Smooth muscle cell (in vitro differentiated cells): ENCODE measurements around the gene CCDC13. TPM values are rescaled to one million over a fixed set of nuclear protein-coding genes. Genes with fewer than 3 reads are reported as not detected.

Source experiments
- DNase-seq: peaks from one replicate; lab custom pipeline; 2025; ENCODE audit not compliant: unreplicated experiment; lab: John Stamatoyannopoulos, UW
- H2AFZ ChIP-seq: fragments of 200-600 bp; sonication (generic); 2 replicates; pipeline ENCODE4 v1.6.0; 2016; ENCODE audit warnings: antibody characterized with exemption, low read depth, mild to moderate bottlenecking
- H3F3A ChIP-seq: fragments of 200-600 bp; sonication (generic); 2 replicates; pipeline ENCODE4 v1.6.0; 2017; ENCODE audit warnings: antibody characterized with exemption, low read depth
- H3K27ac ChIP-seq: fragments of 200-600 bp; sonication (generic); 2 replicates; pipeline ENCODE4 v1.5.1; 2016; ENCODE audit warnings: low read depth, mild to moderate bottlenecking
- H3K27me3 ChIP-seq: fragments of 200-600 bp; sonication (generic); 2 replicates; pipeline ENCODE4 v1.6.1; 2016; ENCODE audit warnings: low read depth, mild to moderate bottlenecking
- H3K36me3 ChIP-seq: fragments of 200-600 bp; sonication (generic); 2 replicates; pipeline ENCODE4 v1.5.1; 2016; ENCODE audit warnings: low read depth
- H3K4me1 ChIP-seq: fragments of 200-600 bp; sonication (generic); 2 replicates; pipeline ENCODE4 v1.5.1; 2016; ENCODE audit warnings: low read depth
- H3K4me2 ChIP-seq: fragments of 200-600 bp; sonication (generic); 2 replicates; pipeline ENCODE4 v1.6.0; 2016; ENCODE audit warnings: mild to moderate bottlenecking
- H3K4me3 ChIP-seq: fragments of 200-600 bp; sonication (generic); 2 replicates; pipeline ENCODE4 v1.5.1; 2016; ENCODE audit warnings: mild to moderate bottlenecking
- H3K79me2 ChIP-seq: fragments of 200-600 bp; sonication (generic); 2 replicates; pipeline ENCODE4 v1.6.0; 2016; ENCODE audit warnings: low read depth, mild to moderate bottlenecking
- H3K9ac ChIP-seq: fragments of 200-600 bp; sonication (generic); 2 replicates; pipeline ENCODE4 v1.6.0; 2016; ENCODE audit warnings: low read depth
- H3K9me3 ChIP-seq: fragments of 200-600 bp; sonication (generic); replicated peaks from 2 replicates; pipeline ENCODE4 v1.5.1; 2016; ENCODE audit warnings: low read depth
- H4K20me1 ChIP-seq: fragments of 200-600 bp; sonication (generic); 2 replicates; pipeline ENCODE4 v1.6.0; 2016; ENCODE audit warnings: low read depth
- WGBS: methylation state at CpG from one replicate; pipeline ENCODE4 v1.1.7; 2016; ENCODE audit warnings: low lambda C conversion rate; 5-methylcytosine and 5-hydroxymethylcytosine counted together
- polyA plus RNA-seq: library from polyadenylated mRNA; unstranded; fragments of >200 nt; fragmentation: Nextera tagmentation; extraction: Ambion mirVana; gene quantifications from 2 replicates; pipeline ENCODE4 v1.2.1, GENCODE V29; 2016
- total RNA-seq: library from RNA; depleted of rRNA; stranded (reverse); fragments of >200 nt; gene quantifications from 2 replicates; pipeline ENCODE4 v1.2.3, GENCODE V29; 2014
- TF ChIP-seq, protein P1 (sequence below): fragments of 200-600 bp; sonication (generic); IDR thresholded peaks from 2 replicates; pipeline ENCODE4 v1.5.1; 2017; ENCODE audit warnings: borderline replicate concordance, mild to moderate bottlenecking, antibody characterized with exemption; ENCODE audit not compliant: insufficient read depth, poor library complexity, severe bottlenecking

CCDC13 gene
- total and polyA plus RNA-seq, 2 experiments from 2014 or later = not detected

DNA sequence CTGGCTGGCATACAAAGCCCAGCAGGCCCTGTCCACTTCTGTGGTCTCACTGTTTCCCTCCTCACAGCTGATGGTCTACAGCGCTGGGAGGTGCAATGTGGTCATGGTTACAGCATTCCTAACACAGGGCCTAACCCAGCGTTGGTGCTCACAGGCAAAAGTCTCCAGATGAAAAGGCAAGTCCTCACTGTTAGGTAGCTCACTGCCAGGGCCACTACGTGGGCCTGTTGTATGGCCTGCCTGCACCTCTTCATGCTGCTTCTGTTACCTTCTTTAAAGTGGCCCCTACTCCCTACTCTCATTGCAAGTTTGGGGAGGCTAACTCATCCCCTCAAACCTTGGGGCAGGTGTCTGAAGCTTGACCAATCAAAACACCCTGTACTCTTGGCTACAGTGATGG is 31.3 kb downstream of the CCDC13 start:
- Histone ChIP-seq H3K27ac (no peak overlapping the region), H3K36me3 (no peaks in the 10 kb centered on the region), H2AFZ (no peak overlapping the region), H3K4me1 (peaks cover 3% of the 10 kb centered on the region), H3K79me2 (no peaks in the 10 kb centered on the region), H3K4me2 (no peak overlapping the region), H3K4me3 (no peak overlapping the region), H3F3A (no peaks in the 10 kb centered on the region), H3K9me3 (no peaks in the 10 kb centered on the region), H3K9ac (no peak overlapping the region), H3K27me3 (no peaks in the 10 kb centered on the region), H4K20me1 (no peaks in the 10 kb centered on the region)
- 91% methylated on average over 3 of the region's 3 CpGs for WGBS
- no peak for DNase-seq
- TF ChIP-seq, protein P1, sequence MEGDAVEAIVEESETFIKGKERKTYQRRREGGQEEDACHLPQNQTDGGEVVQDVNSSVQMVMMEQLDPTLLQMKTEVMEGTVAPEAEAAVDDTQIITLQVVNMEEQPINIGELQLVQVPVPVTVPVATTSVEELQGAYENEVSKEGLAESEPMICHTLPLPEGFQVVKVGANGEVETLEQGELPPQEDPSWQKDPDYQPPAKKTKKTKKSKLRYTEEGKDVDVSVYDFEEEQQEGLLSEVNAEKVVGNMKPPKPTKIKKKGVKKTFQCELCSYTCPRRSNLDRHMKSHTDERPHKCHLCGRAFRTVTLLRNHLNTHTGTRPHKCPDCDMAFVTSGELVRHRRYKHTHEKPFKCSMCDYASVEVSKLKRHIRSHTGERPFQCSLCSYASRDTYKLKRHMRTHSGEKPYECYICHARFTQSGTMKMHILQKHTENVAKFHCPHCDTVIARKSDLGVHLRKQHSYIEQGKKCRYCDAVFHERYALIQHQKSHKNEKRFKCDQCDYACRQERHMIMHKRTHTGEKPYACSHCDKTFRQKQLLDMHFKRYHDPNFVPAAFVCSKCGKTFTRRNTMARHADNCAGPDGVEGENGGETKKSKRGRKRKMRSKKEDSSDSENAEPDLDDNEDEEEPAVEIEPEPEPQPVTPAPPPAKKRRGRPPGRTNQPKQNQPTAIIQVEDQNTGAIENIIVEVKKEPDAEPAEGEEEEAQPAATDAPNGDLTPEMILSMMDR = no peak

DNA sequence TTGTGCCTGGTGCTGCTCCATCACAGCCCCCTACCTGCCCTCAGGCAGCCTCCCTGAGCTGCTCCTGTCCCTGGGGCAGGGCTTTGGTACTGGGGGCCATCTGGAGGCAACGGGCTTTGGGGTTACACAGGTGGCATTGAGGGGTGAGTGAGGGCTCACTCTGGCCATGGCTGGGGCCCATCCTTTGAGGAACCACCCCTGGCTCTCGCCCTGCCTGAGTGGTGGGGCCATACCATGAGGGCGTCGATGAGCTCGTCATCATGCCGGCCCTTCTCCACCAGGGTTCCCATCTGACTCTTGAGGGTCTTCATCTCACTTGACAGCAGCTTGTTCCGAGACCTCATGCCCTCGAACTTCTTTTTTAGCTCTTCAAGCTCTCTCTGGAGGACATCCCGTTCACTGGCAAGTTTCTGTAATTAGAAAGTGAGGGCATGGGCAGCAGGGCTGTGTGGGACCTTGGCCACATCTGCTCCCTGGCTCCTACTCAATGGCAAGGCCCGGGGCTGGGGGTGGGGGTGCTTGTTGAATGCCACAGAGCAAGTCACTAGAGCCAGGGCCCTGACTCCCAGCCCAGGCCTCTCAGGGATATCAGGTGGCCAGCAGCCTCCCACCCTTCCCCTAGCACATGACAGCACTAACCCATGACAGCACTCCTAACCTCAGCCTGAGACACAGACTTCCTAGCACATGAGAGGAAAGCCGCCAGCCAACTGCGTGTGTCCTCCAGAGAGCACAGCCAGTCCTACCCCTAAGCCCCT is 33.5 kb downstream of the CCDC13 start:
- H3K9ac ChIP-seq = no peak overlapping the region
- no peaks in the 10 kb centered on the region for H3F3A ChIP-seq
- H3K4me3 ChIP-seq = no peak overlapping the region
- TF ChIP-seq, protein P1 = no peak
- no peaks in the 10 kb centered on the region for H3K4me1 ChIP-seq
- H3K27ac ChIP-seq = no peak overlapping the region
- no peaks in the 10 kb centered on the region for H3K79me2 ChIP-seq
- no peaks in the 10 kb centered on the region for H3K9me3 ChIP-seq
- H2AFZ ChIP-seq = no peak overlapping the region
- no peaks in the 10 kb centered on the region for H3K36me3 ChIP-seq
- H3K4me2 ChIP-seq = no peak overlapping the region
- WGBS = 93% methylated on average over 12 of the region's 12 CpGs
- no peak for DNase-seq
- no peaks in the 10 kb centered on the region for H3K27me3 ChIP-seq
- no peaks in the 10 kb centered on the region for H4K20me1 ChIP-seq

DNA sequence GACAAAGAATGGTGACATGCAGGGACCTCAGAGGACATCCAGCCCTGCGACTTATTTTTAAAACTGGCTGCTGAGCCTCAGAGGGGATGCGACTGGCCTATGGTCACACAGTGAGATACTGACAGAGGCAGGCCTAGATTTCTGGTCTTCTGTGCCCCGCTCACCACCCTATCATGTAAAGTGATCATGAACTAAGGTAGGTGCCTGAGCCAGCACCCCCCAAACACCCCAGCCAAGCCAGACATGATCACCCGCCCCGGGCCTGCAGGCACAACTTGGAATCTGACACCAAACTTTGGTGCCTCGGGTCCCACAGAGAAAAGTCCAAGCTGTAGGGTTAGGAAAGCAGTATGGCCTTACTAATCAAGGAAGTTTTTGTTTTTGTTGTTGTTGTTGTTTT is 36.5 kb downstream of the CCDC13 start:
- TF ChIP-seq, protein P1 = no peak
- H3K4me3 ChIP-seq = no peak overlapping the region
- no peaks in the 10 kb centered on the region for H3K36me3 ChIP-seq
- H4K20me1 ChIP-seq = no peaks in the 10 kb centered on the region
- no peak overlapping the region for H3K9ac ChIP-seq
- peaks cover 4% of the 10 kb centered on the region for H3K4me1 ChIP-seq
- no peaks in the 10 kb centered on the region for H3K27me3 ChIP-seq
- H3F3A ChIP-seq = no peaks in the 10 kb centered on the region
- no peaks in the 10 kb centered on the region for H3K9me3 ChIP-seq
- no peak overlapping the region for H3K4me2 ChIP-seq
- DNase-seq = no peak
- no peak overlapping the region for H3K27ac ChIP-seq
- H2AFZ ChIP-seq = no peak overlapping the region
- H3K79me2 ChIP-seq = no peaks in the 10 kb centered on the region
- 80% methylated on average over 6 of the region's 6 CpGs for WGBS

DNA sequence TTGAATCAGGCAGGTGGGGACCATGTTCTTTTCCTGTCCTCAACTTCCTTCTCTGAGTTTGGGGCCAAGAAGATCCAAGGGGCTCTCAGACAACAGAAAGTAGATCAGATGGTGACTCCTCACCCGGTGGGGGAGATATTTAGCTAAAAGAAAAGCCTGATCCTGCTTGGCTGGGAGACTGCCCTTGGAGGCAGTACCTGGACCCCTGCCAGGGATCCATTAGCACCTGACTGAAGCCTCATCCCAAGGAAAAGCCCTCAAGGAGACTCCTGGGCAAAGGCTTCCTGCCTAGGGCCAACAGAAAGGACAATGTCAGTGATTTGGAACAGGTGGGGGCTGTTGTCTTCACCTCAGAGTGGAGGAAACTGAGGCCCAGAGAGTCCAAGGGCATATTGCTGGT is 37.0 kb downstream of the CCDC13 start:
- WGBS = 43% methylated on average over 1 of the region's 1 CpG
- no peaks in the 10 kb centered on the region for H3K36me3 ChIP-seq
- no peak for DNase-seq

More for the DNA sequence above, 37.0 kb downstream of the CCDC13 start:
- Histone ChIP-seq H3K9ac (no peak overlapping the region), H3K4me1 (peaks cover 4% of the 10 kb centered on the region), H3K27ac (no peak overlapping the region), H3K4me3 (no peak overlapping the region), H3K79me2 (no peaks in the 10 kb centered on the region), H3K27me3 (no peaks in the 10 kb centered on the region), H3K9me3 (no peaks in the 10 kb centered on the region), H3K4me2 (no peak overlapping the region), H2AFZ (no peak overlapping the region), H3F3A (no peaks in the 10 kb centered on the region), H4K20me1 (no peaks in the 10 kb centered on the region)
- TF ChIP-seq, protein P1 = no peak
